Thyroid gland (tissue), 4 donors: ENCODE measurements around the gene TMPRSS11B.

Experiments used
- CTCF ChIP-seq, 6 experiments: fragments of 200-600 bp in 3 of 6; fragments of 450-650 bp in 3 of 6; sonication (generic) in 3 of 6; IDR thresholded peaks; one replicate each; pipeline ENCODE4 v1.5.1; 2016 to 2019; ENCODE audit warnings: antibody characterized with exemption in 6 of 6, mild to moderate bottlenecking in 2 of 6, inconsistent platforms in 1 of 6, moderate library complexity in 1 of 6
- POLR2A ChIP-seq, 2 donors: fragments of 450-650 bp; IDR thresholded peaks; one replicate each; pipeline ENCODE4 v1.6.1; 2017; ENCODE audit warnings: antibody characterized with exemption in 2 of 2, mild to moderate bottlenecking in 2 of 2, moderate library complexity in 1 of 2

GRCh38 chr4:68240620-68241019, 4.9 kb downstream of the TMPRSS11B start:
- TF ChIP-seq POLR2A (IDR thresholded peaks at IDR 0.05), result no peak
- TF ChIP-seq CTCF (IDR thresholded peaks at IDR 0.05), result no peak
